ENCODE data around the gene MOGAT1.
"Not testable (repeated sequence)": the region's sequence is repeated elsewhere in the genome, so short reads cannot be mapped to it uniquely, and the experiment has no call there.

MOGAT1 gene

GRCh38 chr2:222747526-222748160 is 76.2 kb downstream of the MOGAT1 start:
- no peak for DNase-seq

- DNase-seq, result no peak
Measured at GRCh38 chr2:222750533-222750932, 79.1 kb downstream of the MOGAT1 start.

- peak; percentile 4 for DNase-seq
Measured at GRCh38 chr2:222751238-222751637, 79.8 kb downstream of the MOGAT1 start.

DNA sequence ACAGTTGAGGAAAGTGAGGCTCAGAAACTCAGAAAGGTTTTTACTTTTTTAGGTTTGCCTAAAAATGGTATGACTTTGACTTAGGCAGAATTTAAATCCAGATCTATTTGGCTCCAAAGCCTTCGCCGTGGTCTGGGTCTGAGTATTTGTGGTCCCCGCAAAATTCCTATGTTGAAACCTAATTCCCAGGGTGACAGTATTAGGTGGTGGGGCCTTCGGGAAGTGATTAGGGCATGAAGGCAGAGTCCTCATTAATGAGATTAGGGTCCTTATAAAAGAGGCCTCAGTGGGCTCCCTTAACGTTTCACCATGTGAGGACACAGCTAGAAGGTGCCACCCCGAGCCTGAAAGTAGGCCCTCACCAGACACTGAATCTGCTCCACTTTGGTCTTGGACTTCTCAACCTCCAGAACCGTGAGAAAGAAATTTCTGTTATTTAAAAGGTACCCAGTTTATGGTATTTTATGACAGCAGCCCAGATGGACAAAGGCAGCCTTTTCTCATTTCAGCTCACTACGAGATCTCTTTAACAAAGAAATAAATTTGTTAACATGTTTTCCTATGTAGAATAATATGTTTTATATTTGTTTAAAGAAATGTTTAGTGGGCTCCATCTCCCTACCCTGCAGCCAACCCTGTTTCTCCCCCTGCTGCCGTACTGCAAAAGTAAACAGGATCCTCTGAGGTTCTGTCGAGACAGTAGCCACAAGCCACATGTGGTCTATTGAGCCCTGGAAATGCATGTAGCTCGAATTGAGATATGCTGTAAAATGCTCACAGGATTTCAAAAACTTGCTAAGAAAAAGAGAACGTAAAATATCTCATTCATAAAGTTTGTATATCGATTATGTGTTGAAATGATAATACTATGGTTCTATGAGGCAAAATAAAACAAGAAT is 80.6 kb downstream of the MOGAT1 start:
- no peak for DNase-seq

DNA sequence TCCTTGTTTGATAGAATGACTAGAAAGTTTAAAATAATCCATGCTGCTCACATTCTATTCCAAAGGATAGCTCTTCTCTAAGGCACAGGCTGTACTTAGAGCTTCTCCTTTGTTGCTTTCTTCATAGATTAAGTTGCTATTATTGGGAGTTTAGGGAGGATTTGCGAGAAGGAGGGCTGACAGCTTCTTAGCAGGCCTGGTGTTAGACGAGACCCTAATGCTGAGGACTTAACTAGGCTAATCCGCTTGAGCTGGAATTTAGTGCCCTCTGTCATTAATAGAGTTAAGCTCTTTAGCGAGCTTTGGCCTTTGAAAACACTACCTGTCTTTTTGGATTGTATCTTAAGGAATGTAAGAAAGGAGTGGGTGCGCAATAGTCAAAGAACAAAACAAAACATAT is 81.3 kb downstream of the MOGAT1 start:
- no peak for DNase-seq

DNA sequence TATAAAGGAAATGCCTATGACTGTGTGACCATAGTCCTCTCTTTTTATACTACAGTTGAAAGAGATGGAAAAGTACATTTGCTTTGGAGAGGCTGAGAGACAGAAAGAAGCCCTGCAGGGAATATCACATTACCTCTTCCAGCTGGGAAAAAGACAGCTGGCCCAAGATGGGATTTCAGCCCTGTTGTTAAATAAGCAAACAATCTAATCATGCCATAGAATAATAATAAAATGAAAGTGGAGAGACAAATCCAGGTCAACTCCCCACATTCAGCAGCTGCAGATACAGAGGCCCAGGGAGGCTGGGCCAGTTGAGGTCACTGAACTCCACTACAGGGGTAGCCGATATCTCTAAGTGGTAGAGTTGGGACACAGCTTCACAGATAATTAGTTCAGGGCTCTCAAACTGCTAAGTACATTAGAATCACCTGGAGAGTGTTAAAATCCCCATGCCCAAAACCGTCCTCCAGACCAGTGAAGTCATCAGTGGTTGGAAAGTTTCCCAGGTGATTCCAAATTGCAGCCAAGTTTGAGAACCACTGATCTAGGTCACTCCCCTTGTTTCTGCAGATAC is 81.9 kb downstream of the MOGAT1 start:
- no peak for DNase-seq

- no peak for DNase-seq
Measured at GRCh38 chr2:222754324-222754930, 83.0 kb downstream of the MOGAT1 start.

DNA sequence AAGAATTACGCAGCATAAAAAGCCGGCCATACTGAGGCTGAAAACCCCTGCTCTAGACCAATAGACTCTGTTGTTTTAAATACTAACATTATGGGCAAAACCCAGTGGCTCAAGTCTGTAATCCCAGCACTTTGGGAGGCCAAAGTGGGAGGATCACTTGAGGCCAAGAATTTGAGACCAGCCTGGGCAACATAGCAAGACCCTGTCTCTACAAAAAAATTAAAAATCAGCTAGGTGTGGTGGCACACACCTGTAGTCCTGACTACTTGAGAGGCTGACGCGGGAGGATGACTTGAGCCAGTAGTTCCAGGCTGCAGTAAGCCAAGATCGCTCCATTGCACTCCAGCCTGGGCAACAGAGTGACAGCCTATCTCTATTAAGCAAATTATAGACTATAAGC is 84.1 kb downstream of the MOGAT1 start:
- not testable (repeated sequence) for DNase-seq

DNA sequence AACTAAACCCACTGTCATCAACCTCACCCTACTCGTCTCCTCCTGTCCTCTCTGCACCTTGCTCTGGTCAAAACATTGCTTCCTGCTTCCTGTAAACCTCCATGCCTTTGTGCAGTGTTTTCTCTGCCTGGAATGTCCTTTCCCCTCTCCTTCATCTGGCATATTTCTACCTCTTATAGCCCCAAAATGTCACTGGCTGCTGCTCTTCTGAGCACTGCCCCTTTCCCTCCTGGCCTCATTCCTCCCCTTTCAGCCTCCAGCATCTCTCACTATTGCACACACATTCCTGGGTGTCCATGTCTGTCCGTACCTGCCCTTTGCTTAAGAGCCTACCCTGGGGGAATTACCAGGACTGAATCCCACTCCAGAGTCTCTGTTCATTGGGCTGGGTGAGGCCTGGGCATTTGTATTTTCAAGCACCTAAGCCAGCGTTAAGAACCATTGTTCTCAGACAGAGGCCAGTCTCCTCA is 84.9 kb downstream of the MOGAT1 start:
- no peak for DNase-seq

DNA sequence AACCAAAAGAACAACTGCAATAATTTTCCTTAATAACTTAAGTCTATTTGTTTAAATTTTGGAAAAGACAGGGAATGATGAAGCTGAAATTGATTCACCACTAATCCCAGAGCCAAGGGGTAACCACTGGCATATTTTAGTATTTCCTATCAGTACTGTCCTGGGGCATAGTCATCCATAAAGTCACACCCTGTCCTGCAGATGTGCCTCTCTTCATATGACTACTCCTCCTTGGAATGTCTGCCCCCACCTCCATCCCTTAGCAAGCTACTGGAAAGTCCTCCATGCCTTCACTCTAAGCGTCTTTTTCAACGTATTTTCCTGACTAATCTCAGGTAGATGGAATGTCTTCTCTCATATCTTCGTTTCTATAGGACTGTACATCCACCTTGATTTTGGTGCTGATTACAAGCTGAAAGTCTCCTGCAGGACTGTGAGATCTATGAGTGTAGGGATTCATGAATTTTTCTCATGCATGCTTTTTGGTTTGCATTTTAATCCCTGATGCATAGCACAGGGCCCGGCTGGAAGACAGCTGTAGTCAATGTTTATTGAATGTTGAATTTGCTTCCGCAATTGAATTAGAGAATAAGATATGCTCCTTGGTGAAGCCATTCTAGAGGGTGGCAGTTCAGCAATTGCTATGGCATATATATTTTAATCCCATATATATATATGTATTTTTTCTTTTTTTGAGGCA is 85.6 kb downstream of the MOGAT1 start:
- no peak for DNase-seq
